Activated T-helper 17 cell treated with anti-CD3 and anti-CD28 coated beads, Interleukin-2, amount 50 U/mL, for 72 hours (primary cell): ENCODE data around the gene TRIM8. TPM values are rescaled to one million over a fixed set of nuclear protein-coding genes. Genes with fewer than 3 reads are reported as not detected.

Experiments
- ATAC-seq: fragments of 150-1000 bp; cut with Tn5 transposase; replicated peaks from 2 replicates; pipeline ENCODE4 v1.10.0; 2021; ENCODE audit warnings: mild to moderate bottlenecking, moderate library complexity
- H3K27ac Mint-ChIP-seq: one replicate; pipeline ENCODE4 v1.8.0; 2022; ENCODE audit warnings: mixed read lengths
- H3K27me3 Mint-ChIP-seq: one replicate; pipeline ENCODE4 v1.8.0; 2022; ENCODE audit warnings: mixed read lengths
- H3K36me3 Mint-ChIP-seq: one replicate; pipeline ENCODE4 v1.8.0; 2022; ENCODE audit warnings: low read depth, mild to moderate bottlenecking, mixed read lengths
- H3K4me1 Mint-ChIP-seq: one replicate; pipeline ENCODE4 v1.8.0; 2022; ENCODE audit warnings: mixed read lengths
- H3K4me3 Mint-ChIP-seq: one replicate; pipeline ENCODE4 v1.8.0; 2022; ENCODE audit warnings: mild to moderate bottlenecking, mixed read lengths
- H3K9me3 Mint-ChIP-seq: one replicate; pipeline ENCODE4 v1.8.0; 2022; ENCODE audit warnings: mixed read lengths
- total RNA-seq, 2 donors: library from RNA; stranded (reverse); gene quantifications; one replicate each; pipeline ENCODE4 v1.2.3, GENCODE V29; 2022

The TRIM8 gene
- total RNA-seq, 2 donors from 2014 or later, result 60.0 to 73.9 TPM

GRCh38 chr10:102673819-102674511, 29.7 kb downstream of the TRIM8 start:
- Mint-ChIP-seq H3K9me3 (no peaks in the 10 kb centered on the region), H3K4me3 (peak overlapping the region; percentile 74), H3K27me3 (no peaks in the 10 kb centered on the region), H3K36me3 (peaks cover 6% of the 10 kb centered on the region), H3K27ac (peak overlapping the region; percentile 78), H3K4me1 (peaks cover 16% of the 10 kb centered on the region)
- peak; percentile 94 for ATAC-seq

GRCh38 chr10:102674566-102674965, 30.3 kb downstream of the TRIM8 start:
- peak; percentile 29 for ATAC-seq
- peak overlapping the region; percentile 74 for H3K4me3 Mint-ChIP-seq
- no peaks in the 10 kb centered on the region for H3K9me3 Mint-ChIP-seq
- peaks cover 16% of the 10 kb centered on the region for H3K4me1 Mint-ChIP-seq
- peak overlapping the region; percentile 78 for H3K27ac Mint-ChIP-seq
- peaks cover 6% of the 10 kb centered on the region for H3K36me3 Mint-ChIP-seq
- no peaks in the 10 kb centered on the region for H3K27me3 Mint-ChIP-seq

GRCh38 chr10:102675011-102675665, 30.9 kb downstream of the TRIM8 start:
- Mint-ChIP-seq H3K27me3 (no peaks in the 10 kb centered on the region), H3K27ac (peak overlapping the region; percentile 78), H3K9me3 (no peaks in the 10 kb centered on the region), H3K4me3 (peak overlapping the region; percentile 74), H3K36me3 (peaks cover 11% of the 10 kb centered on the region), H3K4me1 (peaks cover 16% of the 10 kb centered on the region)
- no peak for ATAC-seq

- peak overlapping the region; percentile 74 for H3K4me3 Mint-ChIP-seq
- H3K4me1 Mint-ChIP-seq, result peaks cover 16% of the 10 kb centered on the region
- no peaks in the 10 kb centered on the region for H3K9me3 Mint-ChIP-seq
- H3K27me3 Mint-ChIP-seq, result no peaks in the 10 kb centered on the region
- H3K27ac Mint-ChIP-seq, result no peak overlapping the region
- H3K36me3 Mint-ChIP-seq, result peaks cover 18% of the 10 kb centered on the region
- no peak for ATAC-seq
These were observed 31.6 kb downstream of the TRIM8 start for GRCh38 chr10:102675666-102676533.

- ATAC-seq, result no peak
These were observed 32.4 kb downstream of the TRIM8 start for GRCh38 chr10:102676534-102677315.

GRCh38 chr10:102677331-102678067, 33.2 kb downstream of the TRIM8 start:
- H3K36me3 Mint-ChIP-seq, result peaks cover 34% of the 10 kb centered on the region

More at GRCh38 chr10:102676534-102677315, 32.4 kb downstream of the TRIM8 start:
- Mint-ChIP-seq H3K9me3 (no peaks in the 10 kb centered on the region), H3K27ac (no peak overlapping the region), H3K27me3 (no peaks in the 10 kb centered on the region), H3K36me3 (peaks cover 27% of the 10 kb centered on the region), H3K4me3 (no peak overlapping the region), H3K4me1 (peaks cover 20% of the 10 kb centered on the region)

GRCh38 chr10:102678068-102678400, 33.8 kb downstream of the TRIM8 start:
- Mint-ChIP-seq H3K9me3 (no peaks in the 10 kb centered on the region), H3K27ac (no peak overlapping the region), H3K4me1 (peaks cover 27% of the 10 kb centered on the region), H3K4me3 (no peak overlapping the region), H3K36me3 (peaks cover 37% of the 10 kb centered on the region), H3K27me3 (no peaks in the 10 kb centered on the region)
- no peak for ATAC-seq

More at GRCh38 chr10:102677331-102678067, 33.2 kb downstream of the TRIM8 start:
- Mint-ChIP-seq H3K9me3 (no peaks in the 10 kb centered on the region), H3K4me3 (no peak overlapping the region), H3K27me3 (no peaks in the 10 kb centered on the region), H3K27ac (no peak overlapping the region), H3K4me1 (peaks cover 27% of the 10 kb centered on the region)
- ATAC-seq, result no peak

- no peak overlapping the region for H3K27ac Mint-ChIP-seq
- no peaks in the 10 kb centered on the region for H3K27me3 Mint-ChIP-seq
- no peaks in the 10 kb centered on the region for H3K9me3 Mint-ChIP-seq
- no peak overlapping the region for H3K4me3 Mint-ChIP-seq
- H3K4me1 Mint-ChIP-seq, result peaks cover 22% of the 10 kb centered on the region
- peaks cover 45% of the 10 kb centered on the region for H3K36me3 Mint-ChIP-seq
- no peak for ATAC-seq
These were observed 34.6 kb downstream of the TRIM8 start for GRCh38 chr10:102678842-102679289.

GRCh38 chr10:102679596-102679995, 35.3 kb downstream of the TRIM8 start:
- no peak overlapping the region for H3K27ac Mint-ChIP-seq
- ATAC-seq, result no peak
- H3K27me3 Mint-ChIP-seq, result no peaks in the 10 kb centered on the region
- H3K36me3 Mint-ChIP-seq, result peaks cover 50% of the 10 kb centered on the region
- H3K9me3 Mint-ChIP-seq, result no peaks in the 10 kb centered on the region
- H3K4me1 Mint-ChIP-seq, result peaks cover 16% of the 10 kb centered on the region
- H3K4me3 Mint-ChIP-seq, result no peak overlapping the region

GRCh38 chr10:102681696-102682095, 37.4 kb downstream of the TRIM8 start:
- peak; percentile 67 for ATAC-seq
- H3K4me3 Mint-ChIP-seq, result peak overlapping the region; percentile 35
- peak overlapping the region; percentile 44 for H3K27ac Mint-ChIP-seq
- H3K27me3 Mint-ChIP-seq, result no peaks in the 10 kb centered on the region
- H3K4me1 Mint-ChIP-seq, result peaks cover 12% of the 10 kb centered on the region
- peaks cover 54% of the 10 kb centered on the region for H3K36me3 Mint-ChIP-seq
- no peaks in the 10 kb centered on the region for H3K9me3 Mint-ChIP-seq

- no peaks in the 10 kb centered on the region for H3K9me3 Mint-ChIP-seq
- H3K36me3 Mint-ChIP-seq, result peaks cover 55% of the 10 kb centered on the region
- H3K27ac Mint-ChIP-seq, result peak overlapping the region; percentile 44
- no peaks in the 10 kb centered on the region for H3K27me3 Mint-ChIP-seq
- ATAC-seq, result no peak
- H3K4me3 Mint-ChIP-seq, result peak overlapping the region; percentile 35
- peaks cover 12% of the 10 kb centered on the region for H3K4me1 Mint-ChIP-seq
These were observed 38.1 kb downstream of the TRIM8 start for GRCh38 chr10:102682416-102682815.

GRCh38 chr10:102682981-102683380, 38.7 kb downstream of the TRIM8 start:
- H3K36me3 Mint-ChIP-seq, result peaks cover 60% of the 10 kb centered on the region
- no peak for ATAC-seq
- H3K9me3 Mint-ChIP-seq, result no peaks in the 10 kb centered on the region
- H3K27ac Mint-ChIP-seq, result no peak overlapping the region
- H3K27me3 Mint-ChIP-seq, result no peaks in the 10 kb centered on the region
- H3K4me1 Mint-ChIP-seq, result peaks cover 12% of the 10 kb centered on the region
- no peak overlapping the region for H3K4me3 Mint-ChIP-seq

- H3K27me3 Mint-ChIP-seq, result no peaks in the 10 kb centered on the region
- ATAC-seq, result no peak
- peaks cover 62% of the 10 kb centered on the region for H3K36me3 Mint-ChIP-seq
- no peaks in the 10 kb centered on the region for H3K9me3 Mint-ChIP-seq
- no peak overlapping the region for H3K4me3 Mint-ChIP-seq
- H3K4me1 Mint-ChIP-seq, result peaks cover 12% of the 10 kb centered on the region
- no peak overlapping the region for H3K27ac Mint-ChIP-seq
These were observed 39.5 kb downstream of the TRIM8 start for GRCh38 chr10:102683736-102684135.
